ENCODE results near the gene EPN3.

DNA sequence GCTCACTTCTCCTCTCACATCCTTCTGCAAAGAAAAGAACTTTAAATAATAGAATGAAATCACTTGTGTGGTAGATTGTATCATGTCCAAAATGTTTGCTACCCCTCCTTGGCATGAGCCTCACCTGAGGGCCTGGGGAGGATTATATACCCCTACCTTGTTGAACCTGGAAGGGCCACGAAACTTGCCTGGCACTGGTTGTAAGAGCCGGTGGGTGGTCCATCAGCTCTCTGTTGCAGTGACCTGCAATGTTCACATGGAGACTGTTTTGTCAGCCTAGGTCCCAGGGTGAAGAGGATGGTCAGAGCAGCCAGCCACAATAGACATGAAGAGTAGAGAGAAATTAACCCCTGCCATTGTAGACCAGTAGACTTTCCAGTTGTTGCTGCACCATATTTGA is 43.7 kb upstream of the EPN3 start:
- TF ChIP-seq, protein P1, sequence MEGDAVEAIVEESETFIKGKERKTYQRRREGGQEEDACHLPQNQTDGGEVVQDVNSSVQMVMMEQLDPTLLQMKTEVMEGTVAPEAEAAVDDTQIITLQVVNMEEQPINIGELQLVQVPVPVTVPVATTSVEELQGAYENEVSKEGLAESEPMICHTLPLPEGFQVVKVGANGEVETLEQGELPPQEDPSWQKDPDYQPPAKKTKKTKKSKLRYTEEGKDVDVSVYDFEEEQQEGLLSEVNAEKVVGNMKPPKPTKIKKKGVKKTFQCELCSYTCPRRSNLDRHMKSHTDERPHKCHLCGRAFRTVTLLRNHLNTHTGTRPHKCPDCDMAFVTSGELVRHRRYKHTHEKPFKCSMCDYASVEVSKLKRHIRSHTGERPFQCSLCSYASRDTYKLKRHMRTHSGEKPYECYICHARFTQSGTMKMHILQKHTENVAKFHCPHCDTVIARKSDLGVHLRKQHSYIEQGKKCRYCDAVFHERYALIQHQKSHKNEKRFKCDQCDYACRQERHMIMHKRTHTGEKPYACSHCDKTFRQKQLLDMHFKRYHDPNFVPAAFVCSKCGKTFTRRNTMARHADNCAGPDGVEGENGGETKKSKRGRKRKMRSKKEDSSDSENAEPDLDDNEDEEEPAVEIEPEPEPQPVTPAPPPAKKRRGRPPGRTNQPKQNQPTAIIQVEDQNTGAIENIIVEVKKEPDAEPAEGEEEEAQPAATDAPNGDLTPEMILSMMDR (IDR thresholded peaks at IDR 0.05) = no peak
- TF ChIP-seq POLR2A (IDR thresholded peaks at IDR 0.05) (no peak), POLR2AphosphoS5 (IDR thresholded peaks at IDR 0.05) (no peak)

Measured in breast epithelium (tissue), 3 donors.